ENCODE results near the gene SP9.

The SP9 gene

GRCh38 chr2:174336501-174337336 lies 2.0 kb downstream of the SP9 start:
- no peak for DNase-seq (ENCODE audit: low read depth, low spot score)
- Histone ChIP-seq H3K9ac (ENCODE audit: insufficient read length) (no peak overlapping the region), H3K4me3 (peak overlapping the region; percentile 82), H3K9me3 (ENCODE audit: low read depth, low read length) (no peaks in the 10 kb centered on the region), H3K36me3 (ENCODE audit: insufficient read depth, low read length) (no peaks in the 10 kb centered on the region), H3K27ac (no peak overlapping the region)
- TF ChIP-seq EZH2 (IDR thresholded peaks at IDR 0.05) (no peak), FOXP2 (optimal IDR thresholded peaks at IDR 0.05; ENCODE audit: control extremely low read depth, extremely low read length, insufficient read depth) (no peak), POLR2AphosphoS5 (IDR thresholded peaks at IDR 0.05; ENCODE audit: borderline replicate concordance, low read depth, low read length) (no peak)

- Histone ChIP-seq H3K36me3 (ENCODE audit: insufficient read depth, low read length) (no peaks in the 10 kb centered on the region), H3K27ac (no peak overlapping the region), H3K9me3 (ENCODE audit: low read depth, low read length) (no peaks in the 10 kb centered on the region), H3K9ac (ENCODE audit: insufficient read length) (no peak overlapping the region), H3K4me3 (peak overlapping the region; percentile 82)
- DNase-seq (ENCODE audit: low read depth, low spot score), result no peak
- TF ChIP-seq FOXP2 (optimal IDR thresholded peaks at IDR 0.05; ENCODE audit: control extremely low read depth, extremely low read length, insufficient read depth), result no peak
- no peak for TF ChIP-seq POLR2AphosphoS5 (IDR thresholded peaks at IDR 0.05; ENCODE audit: borderline replicate concordance, low read depth, low read length)
- no peak for TF ChIP-seq EZH2 (IDR thresholded peaks at IDR 0.05)
Observed at GRCh38 chr2:174337337-174338146, 2.8 kb downstream of the SP9 start.

GRCh38 chr2:174338147-174338605 lies 3.4 kb downstream of the SP9 start:
- Histone ChIP-seq H3K4me3 (peak overlapping the region; percentile 82; the same call in 1 of the 2 replicates), H3K9me3 (ENCODE audit: low read depth, low read length) (no peaks in the 10 kb centered on the region), H3K27ac (no peak overlapping the region), H3K36me3 (ENCODE audit: insufficient read depth, low read length) (no peaks in the 10 kb centered on the region), H3K9ac (ENCODE audit: insufficient read length) (no peak overlapping the region)
- TF ChIP-seq FOXP2 (optimal IDR thresholded peaks at IDR 0.05; ENCODE audit: control extremely low read depth, extremely low read length, insufficient read depth), result no peak
- DNase-seq (ENCODE audit: low read depth, low spot score), result no peak

GRCh38 chr2:174338671-174339560 lies 4.2 kb downstream of the SP9 start:
- DNase-seq (ENCODE audit: low read depth, low spot score), result no peak
- Histone ChIP-seq H3K4me3 (no peak overlapping the region), H3K27ac (no peak overlapping the region)

DNA sequence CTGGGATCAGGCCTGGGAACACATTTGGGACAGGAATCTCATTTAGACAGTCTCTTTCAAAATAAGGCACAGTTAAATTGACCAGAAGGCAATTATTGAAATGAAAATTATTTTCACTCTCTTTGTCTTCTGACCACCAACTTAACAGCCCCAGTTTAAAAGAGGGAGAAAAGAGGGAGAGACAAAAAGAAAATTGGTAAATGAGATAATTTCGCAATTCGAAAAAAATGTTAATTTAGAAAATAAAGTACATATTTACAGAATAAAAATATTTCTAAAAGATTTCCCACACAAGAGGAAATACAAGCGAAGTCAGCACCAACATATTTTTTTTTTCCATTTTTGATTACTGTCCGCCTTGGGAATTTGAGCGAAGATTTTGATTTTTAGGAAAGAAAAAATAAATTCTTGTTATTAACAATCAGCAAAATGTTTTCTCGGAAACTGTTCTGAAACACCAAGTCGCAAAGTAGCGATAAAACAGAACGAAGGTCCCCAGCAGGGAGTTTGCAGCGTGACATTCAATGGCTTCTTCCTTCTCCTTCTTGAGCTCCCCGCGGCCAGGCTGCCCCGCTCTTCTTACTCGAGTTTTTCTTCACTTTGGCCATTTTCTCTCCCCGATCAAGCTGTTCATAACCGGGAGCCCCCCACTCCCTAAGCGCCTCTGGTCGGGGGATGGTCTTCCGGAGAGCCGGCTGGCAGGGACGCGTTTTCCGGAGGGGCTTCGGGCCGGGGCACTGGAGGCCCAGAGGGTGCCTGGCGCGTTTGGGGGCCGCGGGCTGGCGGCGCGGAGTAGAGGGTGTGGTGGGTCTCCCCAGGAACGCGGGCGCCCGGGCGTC lies 5.0 kb downstream of the SP9 start:
- Histone ChIP-seq H3K36me3 (ENCODE audit: insufficient read depth, low read length) (no peaks in the 10 kb centered on the region), H3K9me3 (ENCODE audit: low read depth, low read length) (no peaks in the 10 kb centered on the region), H3K27ac (no peak overlapping the region), H3K4me3 (no peak overlapping the region), H3K9ac (ENCODE audit: insufficient read length) (no peak overlapping the region)
- TF ChIP-seq EZH2 (IDR thresholded peaks at IDR 0.05) (no peak), POLR2AphosphoS5 (IDR thresholded peaks at IDR 0.05; ENCODE audit: borderline replicate concordance, low read depth, low read length) (no peak), FOXP2 (optimal IDR thresholded peaks at IDR 0.05; ENCODE audit: control extremely low read depth, extremely low read length, insufficient read depth) (no peak)
- DNase-seq (ENCODE audit: low read depth, low spot score), result no peak

More at GRCh38 chr2:174338671-174339560, 4.2 kb downstream of the SP9 start:
- no peak for TF ChIP-seq POLR2AphosphoS5 (IDR thresholded peaks at IDR 0.05; ENCODE audit: borderline replicate concordance, low read depth, low read length)
- no peak for TF ChIP-seq EZH2 (IDR thresholded peaks at IDR 0.05)
- TF ChIP-seq FOXP2 (optimal IDR thresholded peaks at IDR 0.05; ENCODE audit: control extremely low read depth, extremely low read length, insufficient read depth), result no peak
- H3K9me3 ChIP-seq (ENCODE audit: low read depth, low read length), result no peaks in the 10 kb centered on the region
- H3K36me3 ChIP-seq (ENCODE audit: insufficient read depth, low read length), result no peaks in the 10 kb centered on the region
- H3K9ac ChIP-seq (ENCODE audit: insufficient read length), result no peak overlapping the region

- DNase-seq (ENCODE audit: low read depth, low spot score), result no peak
- TF ChIP-seq POLR2AphosphoS5 (IDR thresholded peaks at IDR 0.05; ENCODE audit: borderline replicate concordance, low read depth, low read length), result no peak
- no peak for TF ChIP-seq FOXP2 (optimal IDR thresholded peaks at IDR 0.05; ENCODE audit: control extremely low read depth, extremely low read length, insufficient read depth)
- no peak for TF ChIP-seq EZH2 (IDR thresholded peaks at IDR 0.05)
- Histone ChIP-seq H3K9ac (ENCODE audit: insufficient read length) (no peak overlapping the region), H3K36me3 (ENCODE audit: insufficient read depth, low read length) (no peaks in the 10 kb centered on the region), H3K27ac (no peak overlapping the region), H3K9me3 (ENCODE audit: low read depth, low read length) (no peaks in the 10 kb centered on the region), H3K4me3 (no peak overlapping the region)
Observed at GRCh38 chr2:174340400-174341292, 5.9 kb downstream of the SP9 start.

Measured in SK-N-MC (cell line).